ENCODE data around the gene PDE4D.

- TF ChIP-seq PATZ1 (CRISPR knock-in tag; IDR thresholded peaks at IDR 0.05; ENCODE audit: borderline replicate concordance) (no peak), RARB (CRISPR knock-in tag; IDR thresholded peaks at IDR 0.05) (no peak), CREB5 (CRISPR knock-in tag; IDR thresholded peaks at IDR 0.05; ENCODE audit: low read depth) (no peak), ZFP30 (CRISPR knock-in tag; IDR thresholded peaks at IDR 0.05) (no peak), ARNTL (CRISPR knock-in tag; IDR thresholded peaks at IDR 0.05; ENCODE audit: borderline replicate concordance, low read depth) (no peak), BACH2 (CRISPR knock-in tag; IDR thresholded peaks at IDR 0.05; ENCODE audit: borderline replicate concordance) (no peak), OSR1 (CRISPR knock-in tag; IDR thresholded peaks at IDR 0.05) (no peak), TCF4 (CRISPR knock-in tag; IDR thresholded peaks at IDR 0.05; ENCODE audit: borderline replicate concordance) (no peak), POU6F1 (CRISPR knock-in tag; IDR thresholded peaks at IDR 0.05; ENCODE audit: borderline replicate concordance, low read depth) (no peak)
Observed at GRCh38 chr5:59293700-59294099, 599.8 kb downstream of the PDE4D start.

Data from SK-N-SH treated with all-trans-retinoic acid at 6 μM for 48 hours (cell line).